Measurements from ENCODE around the gene FBXL20.

The FBXL20 gene

GRCh38 chr17:39225959-39226683 lies 175.3 kb downstream of the FBXL20 start:
- DNase-seq (ENCODE audit: low read depth), result peak; percentile 58

GRCh38 chr17:39225308-39225958 lies 176.0 kb downstream of the FBXL20 start, which contains the start of gene STAC2:
Gene STAC2, minus strand, starts transcription at chr17:39225945. Its CDS starts 443 bp downstream, at chr17:39225502.
- no peak for DNase-seq (ENCODE audit: low read depth)

GRCh38 chr17:39224778-39225307 lies 176.6 kb downstream of the FBXL20 start:
- no peak for DNase-seq (ENCODE audit: low read depth)

- no peak for DNase-seq (ENCODE audit: low read depth)
Measured at GRCh38 chr17:39223907-39224777, 177.3 kb downstream of the FBXL20 start.

GRCh38 chr17:39222866-39223834 lies 178.3 kb downstream of the FBXL20 start:
- no peak for DNase-seq (ENCODE audit: low read depth)

- no peak for DNase-seq (ENCODE audit: low read depth)
Measured at GRCh38 chr17:39222151-39222550, 179.3 kb downstream of the FBXL20 start.

GRCh38 chr17:39221572-39221971 lies 179.9 kb downstream of the FBXL20 start:
- no peak for DNase-seq (ENCODE audit: low read depth)

GRCh38 chr17:39219647-39220154 lies 181.7 kb downstream of the FBXL20 start:
- no peak for DNase-seq (ENCODE audit: low read depth)

- DNase-seq (ENCODE audit: low read depth), result no peak
Measured at GRCh38 chr17:39218906-39219305, 182.5 kb downstream of the FBXL20 start.

- DNase-seq (ENCODE audit: low read depth), result no peak
Measured at GRCh38 chr17:39217734-39218369, 183.6 kb downstream of the FBXL20 start.

GRCh38 chr17:39213852-39214251 lies 187.6 kb downstream of the FBXL20 start:
- DNase-seq (ENCODE audit: low read depth), result no peak

- DNase-seq (ENCODE audit: low read depth), result no peak
Measured at GRCh38 chr17:39212841-39213480, 188.5 kb downstream of the FBXL20 start.

- no peak for DNase-seq (ENCODE audit: low read depth)
Measured at GRCh38 chr17:39212195-39212810, 189.1 kb downstream of the FBXL20 start.

- DNase-seq (ENCODE audit: low read depth), result no peak
Measured at GRCh38 chr17:39210093-39210434, 191.4 kb downstream of the FBXL20 start.

GRCh38 chr17:39209317-39210092 lies 191.9 kb downstream of the FBXL20 start:
- peak; percentile 67 for DNase-seq (ENCODE audit: low read depth)

- no peak for DNase-seq (ENCODE audit: low read depth)
Measured at GRCh38 chr17:39208893-39209292, 192.5 kb downstream of the FBXL20 start.

GRCh38 chr17:39208136-39208535 lies 193.3 kb downstream of the FBXL20 start:
- DNase-seq (ENCODE audit: low read depth), result no peak

- DNase-seq (ENCODE audit: low read depth), result no peak
Measured at GRCh38 chr17:39205112-39205526, 196.3 kb downstream of the FBXL20 start.

- DNase-seq (ENCODE audit: low read depth), result no peak
Measured at GRCh38 chr17:39204245-39204644, 197.2 kb downstream of the FBXL20 start.

Measured in activated T-cell treated with anti-CD3 and anti-CD28 coated beads for 48 hours (primary cell).